Caco-2 (cell line): ENCODE results near the gene KLB. TPM values are rescaled to one million over a fixed set of nuclear protein-coding genes. Genes with fewer than 3 reads are reported as not detected.

Experiments used
- BruUV-seq: library from RNA; stranded (reverse); fragments of 400-500 nt; replicated peaks from 2 replicates; lab custom pipeline; 2021; lab: Mats Ljungman, UMichigan
- CTCF ChIA-PET: fragments of 300-600 bp; sonication (Branson Sonifier 250); formaldehyde crosslinking; loops from one replicate; lab custom pipeline; 2022; ENCODE audit warnings: antibody characterized with exemption; lab: Charles Lee
- POLR2A ChIA-PET: fragments of 300-600 bp; sonication (Branson Sonifier 250); formaldehyde crosslinking; loops from one replicate; lab custom pipeline; 2022; ENCODE audit warnings: antibody characterized with exemption; lab: Charles Lee
- DNase-seq, 2 experiments: peaks; one replicate each; pipeline versions ENCODE4 v3.0.0 to v3.0.0-alpha.2; 2020 to 2022
- H3K27me3 ChIP-seq: replicated peaks from 2 replicates; pipeline ENCODE4 v1.6.0; 2011; ENCODE audit warnings: low read length; ENCODE audit not compliant: control insufficient read depth, insufficient read depth
- H3K36me3 ChIP-seq: 2 replicates; pipeline ENCODE4 v1.5.1; 2011; ENCODE audit warnings: low read length; ENCODE audit not compliant: control insufficient read depth, insufficient read depth
- H3K4me1 ChIP-seq: fragments of 250-450 bp; sonication (Bioruptor Pico); 2 replicates; pipeline ENCODE4 v1.5.1; 2020; ENCODE audit warnings: mild to moderate bottlenecking
- H3K4me3 ChIP-seq: 2 replicates; pipeline ENCODE4 v1.5.1; 2011; ENCODE audit warnings: low read depth, mild to moderate bottlenecking, control low read depth, low read length
- H3K9me3 ChIP-seq: fragments of 250-450 bp; sonication (Bioruptor Pico); 2 replicates; pipeline ENCODE4 v1.5.1; 2020; ENCODE audit warnings: mild to moderate bottlenecking, moderate library complexity
- H3K27ac Mint-ChIP-seq: one replicate; pipeline ENCODE4 v1.8.0; 2022; ENCODE audit warnings: mixed read lengths; ENCODE audit not compliant: unreplicated experiment
- H3K27me3 Mint-ChIP-seq: one replicate; pipeline ENCODE4 v1.8.0; 2022; ENCODE audit warnings: mixed read lengths; ENCODE audit not compliant: insufficient read depth, unreplicated experiment
- H3K36me3 Mint-ChIP-seq: one replicate; pipeline ENCODE4 v1.8.0; 2022; ENCODE audit warnings: mild to moderate bottlenecking, mixed read lengths; ENCODE audit not compliant: insufficient read depth, unreplicated experiment
- H3K4me1 Mint-ChIP-seq: one replicate; pipeline ENCODE4 v1.8.0; 2022; ENCODE audit warnings: low read depth, mixed read lengths; ENCODE audit not compliant: unreplicated experiment
- H3K4me3 Mint-ChIP-seq: one replicate; pipeline ENCODE4 v1.8.0; 2022; ENCODE audit warnings: mild to moderate bottlenecking, moderate library complexity, mixed read lengths; ENCODE audit not compliant: unreplicated experiment
- H3K9me3 Mint-ChIP-seq: one replicate; pipeline ENCODE4 v1.8.0; 2022; ENCODE audit warnings: mixed read lengths; ENCODE audit not compliant: unreplicated experiment
- CTCF ChIP-seq, 2 experiments: fragments of 200-600 bp in 1 of 2; IDR thresholded peaks; 1 replicate in 1 of 2; 2 replicates in 1 of 2; pipeline versions ENCODE4 v1.5.1 to v1.8.0; 2011 to 2022; ENCODE audit warnings: antibody characterized with exemption in 1 of 2, control low read depth in 1 of 2, inconsistent platforms in 1 of 2, low read depth in 1 of 2, low read length in 1 of 2, mild to moderate bottlenecking in 1 of 2, moderate library complexity in 1 of 2; ENCODE audit not compliant: insufficient read depth in 1 of 2, severe bottlenecking in 1 of 2, unreplicated experiment in 1 of 2
- intact Hi-C: fragments of 100-400 bp; cut with micrococcal nuclease; formaldehyde crosslinking; loops from one replicate; pipeline ENCODE4 v1.10.0; 2022; ENCODE audit not compliant: unreplicated experiment
- microRNA-seq: library from miRNA; unstranded; fragments of <30 nt; microRNA quantifications from one replicate; pipeline ENCODE4 v1.2.0, GENCODE V29; 2022
- total RNA-seq: library from RNA; stranded (reverse); gene quantifications from 2 replicates; pipeline ENCODE4 v1.2.3, GENCODE V29; 2022

The KLB gene
- total RNA-seq, 1 experiment from 2014 or later, result 2.2 TPM

GRCh38 chr4:39495446-39496213, 88.9 kb downstream of the KLB start:
- no peak overlapping the region for H3K27ac Mint-ChIP-seq
- no peak for TF ChIP-seq CTCF (IDR thresholded peaks at IDR 0.05; ENCODE audit: insufficient read depth in 1 of 2, low read depth in 1 of 2, low read length in 1 of 2, severe bottlenecking in 1 of 2, unreplicated experiment in 1 of 2)
- CTCF ChIA-PET, result no interaction called here
- no peaks in the 10 kb centered on the region for H3K9me3 ChIP-seq
- H3K4me3 ChIP-seq, result no peak overlapping the region
- no peaks in the 10 kb centered on the region for H3K36me3 ChIP-seq
- peaks cover 46% of the 10 kb centered on the region for H3K36me3 Mint-ChIP-seq
- DNase-seq, result no peak
- no peaks in the 10 kb centered on the region for H3K9me3 Mint-ChIP-seq
- H3K4me1 Mint-ChIP-seq, result no peaks in the 10 kb centered on the region
- no peaks in the 10 kb centered on the region for H3K27me3 Mint-ChIP-seq
- no TSS peak for BruUV-seq
- H3K4me3 Mint-ChIP-seq, result no peak overlapping the region
- intact Hi-C loops, result loop anchor here (2.0 kb wide), 1 partner anchor 27 kb away; no protein-coding TSS in a partner anchor
- H3K4me1 ChIP-seq, result peaks cover 9% of the 10 kb centered on the region
- no peaks in the 10 kb centered on the region for H3K27me3 ChIP-seq
- POLR2A ChIA-PET, result no interaction called here

- Mint-ChIP-seq H3K4me1 (no peaks in the 10 kb centered on the region), H3K27ac (no peak overlapping the region), H3K9me3 (no peaks in the 10 kb centered on the region), H3K36me3 (peaks cover 70% of the 10 kb centered on the region), H3K4me3 (no peak overlapping the region), H3K27me3 (no peaks in the 10 kb centered on the region)
- no peak for DNase-seq
- Histone ChIP-seq H3K27me3 (no peaks in the 10 kb centered on the region), H3K4me3 (no peak overlapping the region), H3K36me3 (peaks cover 3% of the 10 kb centered on the region; the same call in 1 of the 2 replicates), H3K4me1 (peaks cover 9% of the 10 kb centered on the region), H3K9me3 (no peaks in the 10 kb centered on the region)
- CTCF ChIA-PET, result no interaction called here
- no TSS peak for BruUV-seq
- TF ChIP-seq CTCF (IDR thresholded peaks at IDR 0.05; ENCODE audit: insufficient read depth in 1 of 2, low read depth in 1 of 2, low read length in 1 of 2, severe bottlenecking in 1 of 2, unreplicated experiment in 1 of 2), result no peak
- intact Hi-C loops, result no loop called here
- POLR2A ChIA-PET, result no interaction called here
These were observed 91.4 kb downstream of the KLB start for GRCh38 chr4:39497909-39498726.

- H3K27me3 ChIP-seq, result no peaks in the 10 kb centered on the region
- Mint-ChIP-seq H3K4me1 (no peaks in the 10 kb centered on the region), H3K4me3 (no peak overlapping the region), H3K27ac (no peak overlapping the region), H3K27me3 (no peaks in the 10 kb centered on the region), H3K9me3 (no peaks in the 10 kb centered on the region), H3K36me3 (peaks cover 76% of the 10 kb centered on the region)
- no TSS peak for BruUV-seq
- H3K36me3 ChIP-seq, result peaks cover 3% of the 10 kb centered on the region; the same call in 1 of the 2 replicates
- H3K4me1 ChIP-seq, result peaks cover 7% of the 10 kb centered on the region
- H3K4me3 ChIP-seq, result no peak overlapping the region
- DNase-seq, result no peak
- no peaks in the 10 kb centered on the region for H3K9me3 ChIP-seq
- TF ChIP-seq CTCF (IDR thresholded peaks at IDR 0.05; ENCODE audit: insufficient read depth in 1 of 2, low read depth in 1 of 2, low read length in 1 of 2, severe bottlenecking in 1 of 2, unreplicated experiment in 1 of 2), result no peak
- ChIA-PET CTCF (no interaction called here), POLR2A (no interaction called here)
- intact Hi-C loops, result no loop called here
These were observed 91.9 kb downstream of the KLB start for GRCh38 chr4:39498727-39499020.

Small RNAs within 50 kb of the gene (microRNA-seq; reads per million reads assigned to microRNA genes)
- gene MIR5591, result not detected

Other genes with a start within 250 kb of the KLB start
- 9.5 and 11.9 TPM in 2 replicates for gene WDR19, start 224.4 kb upstream of the KLB start, total RNA-seq
- 58.8 and 63.4 TPM in 2 replicates for gene RFC1, start 40.6 kb upstream of the KLB start, total RNA-seq
- gene RPL9, start 52.0 kb downstream of the KLB start, total RNA-seq, result 976 and 978 TPM in 2 replicates
- 19.5 and 21.1 TPM in 2 replicates for gene LIAS, start 52.1 kb downstream of the KLB start, total RNA-seq
- gene UGDH, start 120.5 kb downstream of the KLB start, total RNA-seq, result 139 and 140 TPM in 2 replicates
- 37.6 and 41.0 TPM in 2 replicates for gene SMIM14, start 231.9 kb downstream of the KLB start, total RNA-seq